Esophagus squamous epithelium (tissue), 5 donors: ENCODE results near the gene PDZK1. TPM values are rescaled to one million over a fixed set of nuclear protein-coding genes. Genes with fewer than 3 reads are reported as not detected.

Experiments used
- DNase-seq: peaks from one replicate; lab custom pipeline; 2025; lab: John Stamatoyannopoulos, UW
- H3K27ac ChIP-seq, 4 donors: fragments of 200-600 bp; sonication (generic); one replicate each; pipeline ENCODE4 v1.5.1; 2016 to 2019; ENCODE audit warnings: mild to moderate bottlenecking in 1 of 4
- H3K27me3 ChIP-seq, 4 donors: fragments of 200-600 bp; sonication (generic); 1 replicate in 3 of 4; 2 replicates in 1 of 4; pipeline versions ENCODE4 v1.5.1 to v1.6.0; 2017 to 2021; ENCODE audit warnings: antibody characterized with exemption in 1 of 4
- H3K36me3 ChIP-seq, 3 donors: fragments of 200-600 bp; sonication (generic); one replicate each; pipeline ENCODE4 v1.5.1; 2016 to 2019
- H3K4me1 ChIP-seq, 3 donors: fragments of 200-600 bp; sonication (generic); one replicate each; pipeline ENCODE4 v1.5.1; 2017 to 2019
- H3K4me3 ChIP-seq, 4 donors: fragments of 200-600 bp; sonication (generic); 1 replicate in 3 of 4; 2 replicates in 1 of 4; pipeline ENCODE4 v1.5.1; 2016 to 2019; ENCODE audit warnings: mild to moderate bottlenecking in 2 of 4, moderate library complexity in 1 of 4
- H3K9me3 ChIP-seq, 3 donors: fragments of 200-600 bp; sonication (generic); one replicate each; pipeline ENCODE4 v1.5.1; 2016 to 2019
- CTCF ChIP-seq, 6 experiments: fragments of 450-650 bp in 4 of 6; fragments of 200-600 bp in 2 of 6; sonication (generic) in 2 of 6; IDR thresholded peaks; one replicate each; pipeline ENCODE4 v1.5.1; 2016 to 2019; ENCODE audit warnings: antibody characterized with exemption in 6 of 6, mild to moderate bottlenecking in 4 of 6, moderate library complexity in 4 of 6
- POLR2A ChIP-seq, 4 donors: fragments of 450-650 bp; IDR thresholded peaks; one replicate each; pipeline ENCODE4 v1.6.1; 2017; ENCODE audit warnings: antibody characterized with exemption in 4 of 4, mild to moderate bottlenecking in 4 of 4, moderate library complexity in 3 of 4
- WGBS, 2 donors: methylation state at CpG; one replicate each; pipeline ENCODE4 v1.1.5; 2018; 5-methylcytosine and 5-hydroxymethylcytosine counted together
- intact Hi-C: fragments of 100-400 bp; cut with DNase I; formaldehyde crosslinking; loops from one replicate; pipeline ENCODE4 v1.15.0; 2022
- total RNA-seq, 4 donors: library from RNA; depleted of rRNA; stranded (reverse); fragments of >200 nt; gene quantifications; one replicate each; pipeline ENCODE4 v1.1.0, GENCODE V29; 2016
- donor health status: DM: yes; HTN: yes; CAD: no.

Gene PDZK1
- total RNA-seq, 4 donors from 2014 or later, result 0.19 TPM; not detected in 3

- WGBS, 2 donors, result 78 to 88% methylated on average over 2 of the region's 2 CpGs
Measured at GRCh38 chr1:145702052-145702451, 5.1 kb downstream of the PDZK1 start.

GRCh38 chr1:145701306-145701862 is 5.8 kb downstream of the PDZK1 start:
- DNase-seq, result no peak
- no peaks in the 10 kb centered on the region for H3K9me3 ChIP-seq
- 78 to 90% methylated on average over 2 of the region's 2 CpGs for WGBS, 2 donors
- TF ChIP-seq POLR2A (IDR thresholded peaks at IDR 0.05) (no peak), CTCF (IDR thresholded peaks at IDR 0.05) (no peak)
- H3K36me3 ChIP-seq, result no peaks in the 10 kb centered on the region
- no peak overlapping the region for H3K4me3 ChIP-seq
- H3K27me3 ChIP-seq, result no peaks in the 10 kb centered on the region
- intact Hi-C loops, result no loop called here
- H3K4me1 ChIP-seq, result peaks cover 0 to 4% (median 0%) of the 10 kb centered on the region in 3 donors
- H3K27ac ChIP-seq, result no peak overlapping the region

More at GRCh38 chr1:145702052-145702451, 5.1 kb downstream of the PDZK1 start:
- H3K4me1 ChIP-seq, result peaks cover 0 to 5% (median 0%) of the 10 kb centered on the region in 3 donors
- no peak overlapping the region for H3K4me3 ChIP-seq
- H3K27ac ChIP-seq, result no peak overlapping the region
- H3K27me3 ChIP-seq, result no peaks in the 10 kb centered on the region
- H3K9me3 ChIP-seq, result no peaks in the 10 kb centered on the region
- no peaks in the 10 kb centered on the region for H3K36me3 ChIP-seq
- intact Hi-C loops, result no loop called here
- DNase-seq, result no peak
- TF ChIP-seq CTCF (IDR thresholded peaks at IDR 0.05), result no peak
- no peak for TF ChIP-seq POLR2A (IDR thresholded peaks at IDR 0.05)

- Histone ChIP-seq H3K9me3 (no peaks in the 10 kb centered on the region), H3K4me1 (no peaks in the 10 kb centered on the region), H3K27ac (no peak overlapping the region), H3K36me3 (no peaks in the 10 kb centered on the region), H3K4me3 (no peak overlapping the region), H3K27me3 (no peaks in the 10 kb centered on the region)
- intact Hi-C loops, result no loop called here
- WGBS, 2 donors, result 91 to 95% methylated on average over 3 of the region's 3 CpGs
- TF ChIP-seq CTCF (IDR thresholded peaks at IDR 0.05), result no peak
- TF ChIP-seq POLR2A (IDR thresholded peaks at IDR 0.05), result no peak
- DNase-seq, result no peak
Measured at GRCh38 chr1:145696630-145696960, 10.6 kb downstream of the PDZK1 start.

- no peak overlapping the region for H3K27ac ChIP-seq
- H3K36me3 ChIP-seq, result no peaks in the 10 kb centered on the region
- H3K27me3 ChIP-seq, result no peaks in the 10 kb centered on the region
- no peak for TF ChIP-seq CTCF (IDR thresholded peaks at IDR 0.05)
- TF ChIP-seq POLR2A (IDR thresholded peaks at IDR 0.05), result no peak
- H3K4me3 ChIP-seq, result no peak overlapping the region
- intact Hi-C loops, result no loop called here
- H3K9me3 ChIP-seq, result no peaks in the 10 kb centered on the region
- 83 to 87% methylated on average over 5 of the region's 5 CpGs for WGBS, 2 donors
- peaks cover 0 to 5% (median 2%) of the 10 kb centered on the region in 3 donors for H3K4me1 ChIP-seq
- DNase-seq, result no peak
Measured at GRCh38 chr1:145695821-145696629, 11.1 kb downstream of the PDZK1 start.

GRCh38 chr1:145692785-145693443 is 14.3 kb downstream of the PDZK1 start:
- Histone ChIP-seq H3K4me3 (no peak overlapping the region), H3K36me3 (no peaks in the 10 kb centered on the region), H3K27ac (no peak overlapping the region), H3K9me3 (no peaks in the 10 kb centered on the region), H3K4me1 (peaks cover 0 to 20% (median 6%) of the 10 kb centered on the region in 3 donors), H3K27me3 (no peaks in the 10 kb centered on the region)
- WGBS, 2 donors, result 82 to 83% methylated on average over 11 of the region's 11 CpGs
- no peak for TF ChIP-seq POLR2A (IDR thresholded peaks at IDR 0.05)
- no peak for TF ChIP-seq CTCF (IDR thresholded peaks at IDR 0.05)
- intact Hi-C loops, result no loop called here
- DNase-seq, result no peak
